Measurements from ENCODE around the gene ARVCF.

Gene ARVCF

DNA sequence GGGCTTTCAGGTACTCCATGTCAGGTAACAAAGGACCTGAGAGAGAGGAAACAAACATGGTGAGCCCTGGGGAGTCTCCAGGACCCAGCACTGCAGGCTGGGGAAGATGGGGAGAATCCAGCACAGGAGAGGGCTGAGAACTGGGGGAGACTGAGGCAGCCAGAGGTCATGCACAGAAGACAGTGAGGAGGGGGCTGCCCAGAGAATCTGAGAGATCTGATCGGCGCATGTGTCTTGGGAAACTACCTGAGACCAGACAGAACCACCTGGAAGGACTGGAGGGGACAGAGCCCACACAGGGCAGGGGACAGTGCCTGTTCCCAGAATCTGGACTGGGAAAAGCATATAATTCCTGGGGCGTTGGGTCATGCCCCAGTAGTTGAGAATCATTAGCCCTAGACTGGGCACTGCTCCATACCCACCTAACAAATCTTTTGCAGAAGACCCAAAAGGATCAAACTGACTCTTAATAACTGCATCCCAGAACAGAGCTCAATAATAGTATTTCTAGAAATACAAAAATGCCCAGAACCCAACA is 95.0 kb downstream of the ARVCF start:
- FAIRE-seq, result no peak
- DNase-seq (ENCODE audit: insufficient read length, low spot score), result no peak

All from HTR-8/SVneo (cell line).